GM19099 (cell line): ENCODE data around the gene AMBRA1.

Experiments used
- POLR2A ChIP-seq: IDR thresholded peaks from 3 replicates; pipeline ENCODE4 v1.6.1; 2011; ENCODE audit warnings: low read depth; ENCODE audit not compliant: insufficient read length; ENCODE audit errors: extremely low read depth

Gene AMBRA1

DNA sequence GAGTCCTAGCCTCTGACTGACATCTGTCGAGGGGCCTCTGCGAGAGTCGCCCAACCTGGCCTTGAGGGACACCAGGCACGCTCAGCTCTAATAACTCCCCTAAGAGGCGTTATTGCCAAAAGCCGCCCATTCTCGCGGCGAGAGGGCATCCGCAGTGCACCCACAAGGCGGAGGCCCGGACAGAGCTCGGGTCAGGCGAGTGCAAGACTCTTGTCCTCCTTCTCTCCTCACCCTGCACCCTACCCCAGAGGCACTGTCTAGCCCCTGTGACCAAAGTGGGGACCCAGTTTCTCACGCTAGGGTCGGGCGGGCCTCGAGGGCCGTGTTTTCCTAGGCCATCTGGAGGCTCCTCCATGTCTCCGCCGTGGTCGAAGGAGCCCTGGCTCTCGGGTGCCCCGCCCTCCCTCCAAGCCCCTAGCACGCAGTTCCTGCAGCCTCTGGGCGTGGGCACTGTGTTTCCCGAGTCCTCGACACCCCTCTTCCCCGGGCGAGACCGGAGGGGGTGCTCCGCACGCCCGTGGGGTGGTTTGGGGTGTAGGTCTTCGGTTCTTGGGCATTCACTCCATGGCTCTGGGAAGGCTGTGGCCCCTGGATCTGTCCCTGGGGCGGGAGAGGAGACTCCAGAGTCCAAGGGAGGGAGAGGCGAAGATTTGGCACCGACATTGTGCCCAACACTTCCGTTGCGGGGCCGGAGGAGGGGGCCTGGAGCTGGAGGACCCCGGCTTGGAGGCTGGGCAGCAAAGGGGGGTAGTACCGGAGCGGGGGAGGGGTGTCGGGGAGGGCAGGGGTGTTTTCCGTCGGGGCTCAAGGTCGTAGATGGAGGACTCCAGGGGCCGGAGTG lies 203.3 kb downstream of the AMBRA1 start:
- TF ChIP-seq POLR2A, result no peak

DNA sequence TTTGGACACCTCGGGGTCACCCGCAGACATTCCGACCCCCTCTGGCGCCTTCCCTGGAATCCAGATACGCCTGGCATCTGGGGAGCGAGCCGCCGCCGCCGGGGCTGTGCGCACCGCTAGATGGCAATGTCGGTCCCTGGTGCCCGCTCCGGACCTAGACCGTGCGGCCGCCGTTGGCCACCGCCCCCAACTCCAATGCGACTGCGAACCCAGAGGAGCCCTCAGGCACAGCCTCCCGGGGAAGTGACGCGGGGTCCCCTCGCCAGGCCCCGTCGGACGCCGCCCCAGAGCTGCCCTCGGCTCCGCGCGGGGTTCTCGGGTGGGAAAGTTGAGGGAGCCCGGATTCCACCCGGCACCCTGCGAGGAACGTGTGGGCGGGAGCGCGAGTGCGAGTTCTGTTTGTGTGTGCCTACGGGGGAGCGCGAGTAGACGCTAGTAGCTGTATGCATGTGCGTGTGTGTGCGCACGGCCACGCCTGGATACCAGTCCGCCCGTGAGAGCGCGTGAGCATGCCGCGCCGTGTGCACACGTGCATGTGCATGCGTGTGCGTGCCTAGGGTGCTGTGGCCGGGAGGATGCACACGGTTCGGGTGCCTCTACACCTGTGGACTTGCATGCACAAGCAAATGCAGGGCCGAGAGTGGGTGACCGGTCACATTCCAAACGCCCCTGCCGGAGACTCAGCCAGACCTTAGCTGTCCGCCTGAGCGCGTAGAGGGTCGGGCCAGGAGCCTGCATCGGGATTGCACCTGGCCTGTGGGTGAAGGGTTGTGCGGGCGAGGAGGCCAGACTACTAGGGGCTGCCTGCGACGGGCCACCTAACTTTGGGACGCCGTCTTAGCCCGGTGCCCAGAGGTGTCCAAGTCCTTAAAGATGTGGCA lies 204.1 kb downstream of the AMBRA1 start:
- no peak for TF ChIP-seq POLR2A

GRCh38 chr11:46388619-46389449 lies 205.0 kb downstream of the AMBRA1 start:
- no peak for TF ChIP-seq POLR2A

DNA sequence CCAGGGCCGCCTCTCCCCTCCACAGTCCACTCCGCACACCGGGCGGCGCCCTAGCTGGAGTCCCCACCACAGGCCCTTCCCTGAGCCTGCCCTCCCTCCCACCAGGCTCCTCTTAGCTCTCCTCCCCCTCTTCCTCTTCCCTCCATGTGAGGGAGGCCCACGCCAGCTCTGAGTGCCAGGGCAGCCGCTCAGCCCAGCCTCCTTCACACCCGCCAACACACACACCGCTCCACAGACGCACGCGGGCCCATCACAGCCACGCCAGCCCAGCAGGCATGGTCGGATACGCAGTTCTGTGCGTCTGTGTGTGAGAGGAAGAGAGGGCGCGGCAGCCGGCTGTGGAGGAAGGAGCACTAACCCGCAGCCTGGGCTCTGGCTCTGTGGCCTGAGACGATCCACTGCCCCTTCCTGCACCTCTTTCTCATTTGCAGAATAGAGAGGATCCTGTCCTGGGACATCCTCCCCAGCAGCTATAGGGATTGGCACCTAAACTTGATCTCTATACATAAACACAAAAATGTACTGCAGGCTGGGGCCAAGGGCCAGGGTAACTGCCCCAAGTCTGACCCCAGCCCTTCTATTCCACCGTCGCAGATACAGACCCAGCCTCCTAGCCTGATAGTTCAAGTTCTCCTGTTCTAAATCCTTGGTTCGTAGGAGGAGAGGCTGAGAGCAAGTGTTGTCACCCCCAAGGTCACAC lies 205.8 kb downstream of the AMBRA1 start:
- TF ChIP-seq POLR2A, result no peak

DNA sequence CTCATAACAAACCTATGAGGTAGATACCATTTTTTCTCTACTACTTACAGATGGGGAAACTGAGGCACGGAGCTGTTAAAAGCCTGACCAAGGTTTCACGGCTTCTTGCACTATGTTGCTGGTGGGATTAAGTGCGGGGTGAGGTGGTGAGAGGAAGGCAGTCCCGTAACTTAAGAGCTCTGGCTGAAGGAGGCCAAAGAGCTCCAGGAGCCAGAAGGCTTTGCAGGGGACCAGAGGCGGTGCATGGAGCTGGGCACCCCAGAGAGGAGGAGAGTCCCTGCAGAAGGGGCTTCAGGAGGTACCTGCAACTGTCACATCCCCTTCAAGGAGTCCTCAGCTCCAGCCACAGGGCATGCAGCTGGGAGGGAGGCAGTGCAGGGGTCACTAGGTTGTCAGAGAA lies 206.4 kb downstream of the AMBRA1 start:
- TF ChIP-seq POLR2A, result no peak

- TF ChIP-seq POLR2A, result no peak
Measured at GRCh38 chr11:46386674-46387073, 207.1 kb downstream of the AMBRA1 start.

GRCh38 chr11:46386005-46386578 lies 207.7 kb downstream of the AMBRA1 start:
- no peak for TF ChIP-seq POLR2A

DNA sequence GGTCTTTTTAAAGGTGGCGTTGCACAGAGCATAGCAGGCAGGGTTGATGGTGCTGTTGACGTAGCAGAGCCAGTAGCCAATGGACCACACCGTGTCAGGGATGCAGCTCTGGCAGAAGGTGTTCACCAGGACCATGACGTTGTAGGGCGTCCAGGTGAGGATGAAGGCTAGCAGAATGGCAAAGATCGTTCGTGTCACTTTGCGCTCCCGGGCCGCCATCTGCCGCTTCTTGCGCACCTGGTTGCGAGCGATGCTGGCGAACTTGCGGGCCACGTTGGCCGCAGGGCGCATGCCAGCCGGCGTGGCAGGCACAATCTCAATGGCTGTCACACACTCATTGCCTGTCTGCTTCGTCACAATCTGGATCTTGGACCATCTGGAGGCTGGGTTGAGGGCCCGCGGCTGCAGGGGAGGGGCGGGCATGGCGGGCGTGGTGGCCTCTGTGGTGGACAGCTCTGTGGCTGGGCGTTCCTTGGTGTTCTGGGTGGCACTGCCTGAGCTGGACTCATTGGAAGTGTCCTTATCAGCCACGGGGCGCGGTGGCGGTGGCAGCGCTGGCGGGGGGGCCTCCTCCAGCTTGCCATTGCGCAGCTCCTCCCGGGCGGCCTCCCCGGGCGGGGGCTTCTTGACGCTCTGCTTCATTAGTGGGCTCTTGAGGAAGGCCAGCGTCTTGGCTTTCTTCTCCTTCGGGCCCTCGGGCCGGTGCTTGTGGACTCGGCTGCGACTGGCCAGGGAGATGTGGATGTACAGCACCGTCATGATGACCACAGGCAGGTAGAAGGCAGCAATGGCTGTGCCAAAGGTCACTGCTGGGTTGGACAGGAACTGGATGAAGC lies 208.4 kb downstream of the AMBRA1 start:
- no peak for TF ChIP-seq POLR2A

DNA sequence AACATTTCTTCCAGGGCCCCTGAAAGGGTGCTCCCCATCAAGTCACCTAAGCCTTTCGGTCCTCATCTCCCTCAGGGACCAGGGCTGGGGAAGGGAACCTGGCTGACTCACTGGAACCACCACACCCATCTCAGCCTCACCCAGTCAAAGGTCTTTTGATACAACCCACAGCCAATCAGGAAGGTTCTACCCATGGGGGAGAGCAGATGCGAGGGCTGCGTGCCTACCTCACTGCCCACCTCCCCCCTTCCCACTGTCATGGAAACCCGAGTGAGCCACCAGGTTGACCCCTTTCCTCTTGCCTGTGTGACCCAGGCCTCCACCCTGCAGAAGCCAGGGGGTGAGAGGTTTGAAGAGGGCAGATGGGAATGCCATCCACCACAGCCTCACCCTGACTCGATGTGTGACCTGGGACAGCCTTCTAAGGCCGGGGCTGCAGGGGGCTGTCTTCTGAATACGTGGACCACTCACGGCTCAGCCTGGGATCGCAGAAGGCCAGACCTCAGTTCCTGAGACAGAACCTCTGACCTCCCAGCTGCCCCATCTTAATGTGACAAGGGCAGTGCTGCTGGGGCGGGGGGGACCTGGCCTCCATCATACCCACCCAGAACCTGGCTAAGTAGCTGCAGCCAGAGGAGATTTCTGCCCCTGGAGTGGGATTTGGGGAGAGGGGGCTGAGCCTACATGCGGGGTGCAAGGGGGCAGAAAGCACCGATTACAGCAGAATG lies 209.7 kb downstream of the AMBRA1 start:
- no peak for TF ChIP-seq POLR2A

DNA sequence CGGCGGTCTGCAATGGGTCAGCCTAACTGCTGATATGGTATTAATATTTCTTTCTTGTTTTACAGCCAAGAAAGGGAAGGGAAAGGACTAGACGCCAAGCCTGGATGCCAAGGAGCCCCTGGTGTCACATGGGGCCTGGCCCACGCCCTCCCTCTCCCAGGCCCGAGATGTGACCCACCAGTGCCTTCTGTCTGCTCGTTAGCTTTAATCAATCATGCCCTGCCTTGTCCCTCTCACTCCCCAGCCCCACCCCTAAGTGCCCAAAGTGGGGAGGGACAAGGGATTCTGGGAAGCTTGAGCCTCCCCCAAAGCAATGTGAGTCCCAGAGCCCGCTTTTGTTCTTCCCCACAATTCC lies 210.4 kb downstream of the AMBRA1 start:
- no peak for TF ChIP-seq POLR2A

GRCh38 chr11:46382646-46383403 lies 211.0 kb downstream of the AMBRA1 start:
- TF ChIP-seq POLR2A, result no peak

DNA sequence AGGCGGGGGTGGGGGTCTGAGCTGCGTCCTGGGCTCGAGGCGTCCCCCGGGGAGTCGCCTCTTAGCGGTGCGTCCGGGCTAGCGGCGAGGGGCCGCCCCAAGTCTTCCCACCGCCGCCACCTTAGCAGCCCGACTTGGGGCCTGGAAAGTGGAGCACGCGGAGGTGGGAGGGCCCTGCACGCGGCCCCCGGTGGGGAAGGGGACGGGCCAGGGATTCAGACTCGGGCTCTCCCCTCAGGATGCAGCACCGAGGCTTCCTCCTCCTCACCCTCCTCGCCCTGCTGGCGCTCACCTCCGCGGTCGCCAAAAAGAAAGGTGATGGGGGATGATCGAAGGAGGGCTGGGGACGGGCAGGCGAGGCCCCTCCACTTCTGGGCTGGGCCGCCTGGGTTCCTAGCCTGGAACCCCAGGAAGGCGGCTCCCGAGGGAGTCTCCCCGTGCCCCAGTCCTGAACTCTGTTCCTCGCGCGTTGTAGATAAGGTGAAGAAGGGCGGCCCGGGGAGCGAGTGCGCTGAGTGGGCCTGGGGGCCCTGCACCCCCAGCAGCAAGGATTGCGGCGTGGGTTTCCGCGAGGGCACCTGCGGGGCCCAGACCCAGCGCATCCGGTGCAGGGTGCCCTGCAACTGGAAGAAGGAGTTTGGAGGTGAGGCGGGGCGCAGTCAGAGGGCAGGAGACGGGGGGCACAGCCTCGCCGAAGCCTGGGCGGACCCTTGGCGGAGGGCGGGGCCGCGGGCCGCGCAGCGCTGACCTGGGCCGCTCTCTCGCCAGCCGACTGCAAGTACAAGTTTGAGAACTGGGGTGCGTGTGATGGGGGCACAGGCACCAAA lies 211.8 kb downstream of the AMBRA1 start:
- no peak for TF ChIP-seq POLR2A
